Smooth muscle cell of the coronary artery (primary cell): ENCODE results near the gene SPNS2. TPM values are rescaled to one million over a fixed set of nuclear protein-coding genes. Genes with fewer than 3 reads are reported as not detected.

Experiments
- total RNA-seq: library from RNA; depleted of rRNA; stranded (reverse); fragments of >200 nt; gene quantifications from 2 replicates; pipeline ENCODE4 v1.2.3, GENCODE V29; 2014; ENCODE audit warnings: low replicate concordance

SPNS2 gene, protein sequence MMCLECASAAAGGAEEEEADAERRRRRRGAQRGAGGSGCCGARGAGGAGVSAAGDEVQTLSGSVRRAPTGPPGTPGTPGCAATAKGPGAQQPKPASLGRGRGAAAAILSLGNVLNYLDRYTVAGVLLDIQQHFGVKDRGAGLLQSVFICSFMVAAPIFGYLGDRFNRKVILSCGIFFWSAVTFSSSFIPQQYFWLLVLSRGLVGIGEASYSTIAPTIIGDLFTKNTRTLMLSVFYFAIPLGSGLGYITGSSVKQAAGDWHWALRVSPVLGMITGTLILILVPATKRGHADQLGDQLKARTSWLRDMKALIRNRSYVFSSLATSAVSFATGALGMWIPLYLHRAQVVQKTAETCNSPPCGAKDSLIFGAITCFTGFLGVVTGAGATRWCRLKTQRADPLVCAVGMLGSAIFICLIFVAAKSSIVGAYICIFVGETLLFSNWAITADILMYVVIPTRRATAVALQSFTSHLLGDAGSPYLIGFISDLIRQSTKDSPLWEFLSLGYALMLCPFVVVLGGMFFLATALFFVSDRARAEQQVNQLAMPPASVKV
- total RNA-seq, result 0.23 TPM in 1 of 2 replicates, not detected in the other

DNA sequence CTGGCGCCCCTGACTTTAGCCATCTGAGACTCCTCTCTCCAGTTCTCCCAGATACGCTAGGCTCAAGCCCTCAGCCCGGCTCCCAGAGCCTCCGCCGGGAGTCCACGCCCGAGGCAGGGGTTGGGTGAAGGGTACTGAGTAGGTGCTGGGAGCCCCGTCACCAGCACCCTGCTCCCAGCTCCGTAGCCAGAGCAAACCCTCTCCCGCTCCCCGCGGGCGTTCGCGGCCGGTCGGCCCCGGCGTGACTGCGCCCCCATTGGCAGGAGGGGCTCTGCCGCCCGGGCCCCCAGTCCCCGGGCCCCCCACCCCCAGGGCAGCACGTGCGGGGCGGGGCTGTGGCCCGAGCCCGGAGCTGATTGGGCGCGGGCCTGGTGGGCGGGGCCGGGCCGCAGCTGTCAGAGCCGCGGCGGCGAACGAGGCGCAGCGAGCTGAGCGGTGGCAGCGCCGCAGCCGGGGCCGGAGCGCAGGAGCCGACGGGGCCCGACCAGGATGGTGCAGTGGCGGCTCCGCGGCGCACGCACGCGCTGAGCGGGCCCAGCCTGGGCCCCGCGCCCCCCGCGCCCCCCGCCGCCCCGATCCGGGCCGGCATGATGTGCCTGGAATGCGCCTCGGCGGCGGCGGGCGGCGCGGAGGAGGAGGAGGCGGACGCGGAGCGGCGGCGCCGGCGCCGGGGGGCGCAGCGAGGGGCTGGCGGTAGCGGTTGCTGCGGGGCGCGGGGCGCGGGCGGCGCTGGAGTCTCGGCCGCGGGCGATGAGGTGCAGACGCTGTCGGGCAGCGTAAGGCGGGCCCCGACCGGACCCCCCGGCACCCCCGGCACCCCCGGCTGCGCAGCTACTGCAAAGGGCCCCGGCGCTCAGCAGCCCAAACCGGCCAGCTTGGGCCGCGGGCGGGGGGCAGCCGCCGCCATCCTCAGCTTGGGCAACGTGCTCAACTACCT lies at the start of gene SPNS2:
TSS of gene SPNS2 (plus strand) at position 421 of the 937 bp plus-strand sequence. CDS start at position 588, 167 bp downstream.

DNA sequence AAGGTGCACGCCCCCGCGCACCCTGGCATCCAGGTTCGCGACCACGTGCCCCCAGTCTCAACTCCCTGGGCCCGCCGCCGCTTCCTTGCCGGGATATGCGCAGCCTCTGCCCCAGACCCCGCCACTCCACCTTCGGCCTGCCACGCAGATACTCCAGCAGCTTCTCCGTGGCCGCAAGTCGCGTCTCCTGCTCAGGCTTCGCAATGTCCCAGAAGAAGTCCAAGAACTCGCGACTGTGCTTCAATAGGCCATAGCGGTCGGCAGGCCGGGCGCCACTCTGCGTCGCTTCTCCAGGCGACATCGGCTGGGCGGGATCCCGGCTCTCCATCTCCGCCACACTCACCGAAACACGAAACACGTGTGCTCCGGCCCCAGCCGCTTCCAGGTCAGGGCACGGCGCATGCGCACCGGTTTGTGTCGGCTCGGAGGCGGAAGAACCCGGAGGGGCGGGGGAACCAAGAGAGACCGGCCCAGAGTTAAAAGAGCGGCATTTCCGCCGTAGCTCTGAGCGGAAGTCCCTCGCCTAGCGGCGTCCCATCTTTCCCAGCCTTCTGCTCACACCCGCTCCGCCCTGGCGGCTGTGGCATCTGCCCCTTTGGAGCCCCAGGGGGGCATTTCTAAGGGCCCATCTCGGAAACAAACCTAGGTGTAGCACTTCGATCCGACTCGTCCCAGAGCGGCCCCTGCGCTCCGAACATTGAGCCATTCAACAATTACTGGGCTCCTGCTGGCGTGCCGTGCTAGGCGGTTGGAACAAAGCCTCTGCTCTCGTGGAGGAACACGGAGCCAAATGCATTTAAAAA lies 56.5 kb downstream of the SPNS2 start, which contains the start of gene MYBBP1A:
TSS of gene MYBBP1A (minus strand) at position 388 of the 803 bp plus-strand sequence. CDS start at position 328, 60 bp downstream.

DNA sequence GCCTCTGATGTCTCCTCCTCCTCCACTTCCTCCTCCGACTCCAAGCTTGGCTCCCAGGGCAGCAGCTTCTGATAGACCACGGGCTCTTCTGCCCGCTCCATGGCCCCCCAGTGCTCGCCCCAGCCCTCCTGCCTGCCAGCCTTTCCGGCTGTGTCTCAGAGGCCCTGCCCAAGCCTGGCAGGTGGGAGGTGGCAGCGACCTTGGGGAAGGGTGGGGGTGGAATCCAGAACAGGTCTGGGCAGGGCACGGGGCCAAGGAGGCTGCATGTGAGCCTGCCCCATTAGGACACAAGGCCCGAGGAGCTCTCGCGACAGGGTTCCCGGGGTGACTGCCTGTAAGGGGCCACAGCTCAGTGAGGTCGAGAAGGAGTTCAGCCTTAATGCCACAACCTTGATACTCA lies 61.7 kb downstream of the SPNS2 start, which contains the start of gene GGT6:
TSS of gene GGT6 (minus strand) at position 157 of the 400 bp plus-strand sequence. CDS start at position 101, 56 bp downstream.

DNA sequence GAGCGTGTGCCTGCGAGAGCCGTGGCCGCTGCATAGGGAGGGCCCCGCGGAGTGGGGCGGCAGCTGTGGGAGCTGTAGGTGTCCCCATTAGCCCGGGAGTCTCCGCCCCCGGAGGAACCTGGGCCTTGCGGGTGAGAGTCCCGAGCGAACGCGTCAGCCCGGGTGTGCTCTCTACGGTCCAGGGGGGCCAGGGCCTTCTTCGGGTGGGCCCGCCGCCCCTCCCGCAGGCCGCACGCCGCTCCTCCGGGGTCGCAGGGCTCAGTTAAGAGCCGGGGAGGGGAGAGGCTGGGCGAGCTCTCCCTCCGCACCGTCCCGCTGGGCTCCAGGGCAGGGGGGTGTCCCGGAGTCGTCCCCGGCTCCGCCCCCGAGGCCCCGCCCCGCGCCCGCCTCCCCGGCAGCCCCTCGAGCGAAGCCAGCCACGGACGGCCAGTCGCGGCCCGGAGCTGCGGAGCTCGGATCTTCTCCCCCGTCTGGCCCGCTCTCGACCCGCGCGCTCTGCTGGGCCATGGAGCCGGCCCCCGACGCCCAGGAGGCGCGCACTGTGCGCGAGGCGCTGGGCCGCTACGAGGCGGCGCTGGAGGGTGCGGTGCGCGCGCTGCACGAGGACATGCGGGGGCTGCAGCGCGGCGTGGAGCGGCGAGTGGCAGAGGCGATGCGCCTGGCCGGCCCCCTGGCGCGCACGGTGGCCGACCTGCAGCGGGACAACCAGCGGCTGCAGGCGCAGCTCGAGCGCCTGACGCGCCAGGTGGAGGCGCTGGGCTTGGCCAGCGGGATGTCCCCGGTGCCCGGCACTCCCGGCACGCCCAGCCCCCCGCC lies 85.6 kb downstream of the SPNS2 start, which contains the start of gene SMTNL2:
TSS of gene SMTNL2 (plus strand) at position 429 of the 816 bp plus-strand sequence. CDS start at position 506, 77 bp downstream.

Other genes starting within 250 kb of the SPNS2 start
- gene ANKFY1, start 234.9 kb upstream of the SPNS2 start, total RNA-seq, result 32.6 and 42.2 TPM in 2 replicates
- 7.3 and 22.5 TPM in 2 replicates for gene UBE2G1, start 132.2 kb upstream of the SPNS2 start, total RNA-seq
- gene SPNS3, start 64.9 kb upstream of the SPNS2 start, total RNA-seq, result not detected in 2 replicates
- 35.0 and 43.4 TPM in 2 replicates for gene MYBBP1A, start 56.5 kb downstream of the SPNS2 start, total RNA-seq
- gene GGT6, start 61.7 kb downstream of the SPNS2 start, total RNA-seq, result not detected in 2 replicates
- gene SMTNL2, start 85.6 kb downstream of the SPNS2 start, total RNA-seq, result 0.12 TPM in 1 of 2 replicates, not detected in the other
- gene ALOX15, start 142.8 kb downstream of the SPNS2 start, total RNA-seq, result not detected in 2 replicates
- gene PELP1, start 205.3 kb downstream of the SPNS2 start, total RNA-seq, result 6.4 and 10.1 TPM in 2 replicates
- 1.7 and 3.9 TPM in 2 replicates for gene ARRB2, start 211.8 kb downstream of the SPNS2 start, total RNA-seq
- gene MED11, start 232.5 kb downstream of the SPNS2 start, total RNA-seq, result 10.1 and 12.1 TPM in 2 replicates
- gene ZMYND15, start 241.0 kb downstream of the SPNS2 start, total RNA-seq, result 0.23 TPM in 1 of 2 replicates, not detected in the other
- 0.59 and 0.83 TPM in 2 replicates for gene CXCL16, start 241.0 kb downstream of the SPNS2 start, total RNA-seq